Endothelial cell of umbilical vein (primary cell): ENCODE data around the gene PAOX. TPM values are rescaled to one million over a fixed set of nuclear protein-coding genes. Genes with fewer than 3 reads are reported as not detected.

Experiments used
- BruUV-seq: library from RNA; stranded (reverse); fragments of 400-500 nt; replicated peaks from 2 replicates; lab custom pipeline; 2021; lab: Mats Ljungman, UMichigan
- CTCF ChIA-PET: fragments of 300-600, 350-600 bp; sonication (Branson Sonifier 250); formaldehyde crosslinking; loops from one replicate; lab custom pipeline; 2021; ENCODE audit warnings: antibody characterized with exemption, inconsistent platforms; lab: Charles Lee
- POLR2A ChIA-PET: fragments of 300-600, 350-600 bp; sonication (Branson Sonifier 250); formaldehyde crosslinking; loops from one replicate; lab custom pipeline; 2021; ENCODE audit warnings: antibody characterized with exemption, inconsistent platforms; lab: Charles Lee
- DNase-seq: peaks from one replicate; pipeline ENCODE4 v3.0.0-alpha.2; 2011; ENCODE audit warnings: low read depth, low spot score
- FAIRE-seq: peaks from 2 replicates; lab custom pipeline; 2011; peaks lifted over from hg19 to GRCh38; lab: Jason Lieb, UNC
- H2AFZ ChIP-seq: 2 replicates; pipeline ENCODE4 v1.6.0; 2012; ENCODE audit warnings: low read depth, low read length, control low read depth, inconsistent platforms
- H3K27ac ChIP-seq: 2 replicates; pipeline ENCODE4 v1.5.1; 2011; ENCODE audit warnings: low read depth, mild to moderate bottlenecking, control low read depth, low read length, moderate library complexity; ENCODE audit not compliant: insufficient read depth
- H3K27me3 ChIP-seq, 2 experiments: 2 replicates each; pipeline versions ENCODE4 v1.6.0 to v1.6.1; 2011; ENCODE audit warnings: low read length in 2 of 2, mixed read lengths in 1 of 2; ENCODE audit not compliant: control insufficient read depth in 2 of 2, insufficient read depth in 2 of 2
- H3K36me3 ChIP-seq, 2 experiments: 2 replicates in 1 of 2; 3 replicates in 1 of 2; pipeline ENCODE4 v1.5.1; 2011; ENCODE audit warnings: low read length in 2 of 2, mild to moderate bottlenecking in 1 of 2, moderate library complexity in 1 of 2; ENCODE audit not compliant: control insufficient read depth in 2 of 2, insufficient read depth in 2 of 2; ENCODE audit errors: extremely low read depth in 1 of 2
- H3K4me1 ChIP-seq: 3 replicates; pipeline ENCODE4 v1.5.1; 2011; ENCODE audit warnings: mild to moderate bottlenecking, low read length; ENCODE audit not compliant: control insufficient read depth, insufficient read depth; ENCODE audit errors: extremely low read depth
- H3K4me2 ChIP-seq: 2 replicates; pipeline ENCODE4 v1.6.1; 2011; ENCODE audit warnings: low read length, control low read depth, mixed read lengths; ENCODE audit not compliant: insufficient read depth
- H3K4me3 ChIP-seq, 3 experiments: fragments of 200-600 bp in 1 of 3; sonication (generic), shearing (Covaris generic) in 1 of 3; replicated peaks in 1 of 3; 2 replicates each; pipeline ENCODE4 v1.5.1; 2011 to 2016; ENCODE audit warnings: control low read depth in 3 of 3, low read length in 3 of 3, mild to moderate bottlenecking in 2 of 3, inconsistent platforms in 1 of 3, low read depth in 1 of 3, moderate library complexity in 1 of 3; ENCODE audit not compliant: insufficient read depth in 1 of 3
- H3K79me2 ChIP-seq: 2 replicates; pipeline ENCODE4 v1.6.0; 2012; ENCODE audit warnings: low read length, inconsistent platforms; ENCODE audit not compliant: control insufficient read depth, insufficient read depth
- H3K9ac ChIP-seq: replicated peaks from 2 replicates; pipeline ENCODE3; 2011; ENCODE audit warnings: low read length, control low read depth; ENCODE audit not compliant: insufficient read depth; ENCODE audit errors: extremely low read depth
- H3K9me1 ChIP-seq: replicated peaks from 3 replicates; pipeline ENCODE4 v1.6.0; 2011; ENCODE audit warnings: mild to moderate bottlenecking, low read length; ENCODE audit not compliant: control insufficient read depth, insufficient read depth; ENCODE audit errors: extremely low read depth
- H3K9me3 ChIP-seq: replicated peaks from 2 replicates; pipeline ENCODE4 v1.5.1; 2012; ENCODE audit warnings: low read length, inconsistent platforms; ENCODE audit not compliant: control insufficient read depth, insufficient read depth
- H4K20me1 ChIP-seq: replicated peaks from 2 replicates; pipeline ENCODE3; 2011; ENCODE audit warnings: mild to moderate bottlenecking, low read length; ENCODE audit not compliant: control insufficient read depth, insufficient read depth; ENCODE audit errors: extremely low read depth
- EZH2 ChIP-seq: IDR thresholded peaks from 2 replicates; pipeline ENCODE4 v1.6.1; 2012; ENCODE audit warnings: borderline replicate concordance, low read depth, mild to moderate bottlenecking, moderate library complexity, low read length, inconsistent platforms; ENCODE audit not compliant: severe bottlenecking
- FOS ChIP-seq: IDR thresholded peaks from 2 replicates; pipeline ENCODE4 v1.6.1; 2011; ENCODE audit warnings: mild to moderate bottlenecking, low read length, moderate library complexity, borderline replicate concordance; ENCODE audit not compliant: insufficient read depth
- GATA2 ChIP-seq: IDR thresholded peaks from 2 replicates; pipeline ENCODE4 v1.7.0; 2011; ENCODE audit warnings: low read depth, mild to moderate bottlenecking, moderate library complexity, mixed read lengths, low read length; ENCODE audit not compliant: insufficient read length, insufficient read depth
- JUN ChIP-seq: IDR thresholded peaks from 2 replicates; pipeline ENCODE4 v1.6.1; 2011; ENCODE audit warnings: borderline replicate concordance, low read depth; ENCODE audit not compliant: insufficient read length, insufficient read depth
- MAX ChIP-seq: IDR thresholded peaks from 2 replicates; pipeline ENCODE4 v1.6.1; 2011; ENCODE audit not compliant: insufficient read depth, insufficient read length
- MYC ChIP-seq: IDR thresholded peaks from one replicate; pipeline ENCODE4 v1.6.1; 2011; ENCODE audit warnings: mild to moderate bottlenecking, low read depth, low read length
- POLR2A ChIP-seq: IDR thresholded peaks from 2 replicates; pipeline ENCODE4 v1.6.1; 2012; ENCODE audit warnings: low read depth, mild to moderate bottlenecking, control low read depth, low read length
- POLR2AphosphoS5 ChIP-seq: IDR thresholded peaks from 2 replicates; pipeline ENCODE4 v1.6.1; 2012; ENCODE audit warnings: low read depth, mild to moderate bottlenecking, control low read depth, low read length, moderate library complexity; ENCODE audit not compliant: insufficient read depth
- dilution Hi-C: fragments of 300-500 bp; cut with MboI; formaldehyde crosslinking; loops from one replicate; pipeline ENCODE4 v1.15.0; 2019; ENCODE audit warnings: low sequenced_read_pairs; ENCODE audit not compliant: extremely low pct_ligation_motif_present
- intact Hi-C: fragments of 100-400 bp; cut with micrococcal nuclease; formaldehyde crosslinking; loops from one replicate; pipeline ENCODE4 v1.10.0; 2022
- polyA plus RNA-seq, 4 experiments: library from polyadenylated mRNA; depleted of rRNA in 3 of 4; stranded (reverse) in 3 of 4; unstranded in 1 of 4; fragments of >200 nt; gene quantifications; 2 replicates each; pipeline versions ENCODE4 v1.2.1 to v1.2.3, GENCODE V29; 2011 to 2012; ENCODE audit warnings: missing spikeins in 1 of 4
- total RNA-seq: library from RNA; stranded (reverse); gene quantifications from 2 replicates; pipeline ENCODE4 v1.2.3, GENCODE V29; 2021
- TF ChIP-seq, protein P1 (sequence below), 2 donors: IDR thresholded peaks; 1 replicate in 1 of 2; 2 replicates in 1 of 2; pipeline ENCODE4 v1.5.1; 2011; ENCODE audit warnings: low read length in 2 of 2, mild to moderate bottlenecking in 2 of 2, moderate library complexity in 2 of 2, control low read depth in 1 of 2, inconsistent platforms in 1 of 2, low read depth in 1 of 2; ENCODE audit not compliant: insufficient read depth in 1 of 2; ENCODE audit errors: extremely low read depth in 1 of 2

PAOX gene
- total and polyA plus RNA-seq, 2 donors (not counting 3 experiments of a cell fraction or from before 2014, with no cell fraction given): 2.6 to 3.8 TPM

GRCh38 chr10:133419211-133419950 is 40.3 kb downstream of the PAOX start:
- Histone ChIP-seq H3K79me2 (peaks cover 3% of the 10 kb centered on the region), H3K9me1 (no peaks in the 10 kb centered on the region), H3K9me3 (no peaks in the 10 kb centered on the region), H2AFZ (no peak overlapping the region), H3K4me2 (no peak overlapping the region), H4K20me1 (no peaks in the 10 kb centered on the region), H3K9ac (no peak overlapping the region), H3K36me3 (peaks cover 4 to 13% of the 10 kb centered on the region in 2 experiments), H3K4me3 (no peak overlapping the region), H3K27me3 (peaks cover 8 to 9% of the 10 kb centered on the region in 2 experiments), H3K27ac (no peak overlapping the region), H3K4me1 (no peaks in the 10 kb centered on the region)
- ChIA-PET CTCF (interaction anchor here (1.2 kb wide), 1 partner anchor 90 kb away, joined by 4 read pairs; no protein-coding TSS in a partner anchor), POLR2A (no interaction called here)
- TF ChIP-seq GATA2: no peak
- no peak for DNase-seq
- dilution Hi-C loops (no loop called here), intact Hi-C loops (no loop called here)
- FAIRE-seq: no peak
- BruUV-seq: no TSS peak

- no peak for DNase-seq
- dilution Hi-C loops (no loop called here), intact Hi-C loops (no loop called here)
- Histone ChIP-seq H2AFZ (no peak overlapping the region), H3K4me2 (no peak overlapping the region), H3K4me3 (no peak overlapping the region), H3K4me1 (no peaks in the 10 kb centered on the region), H4K20me1 (no peaks in the 10 kb centered on the region), H3K36me3 (peaks cover 4 to 13% of the 10 kb centered on the region in 2 experiments), H3K79me2 (peaks cover 3% of the 10 kb centered on the region), H3K9me1 (no peaks in the 10 kb centered on the region), H3K9me3 (no peaks in the 10 kb centered on the region), H3K9ac (no peak overlapping the region), H3K27me3 (peaks cover 8 to 9% of the 10 kb centered on the region in 2 experiments), H3K27ac (no peak overlapping the region)
- ChIA-PET POLR2A (no interaction called here), CTCF (interaction anchor here (0.9 to 1.2 kb wide), 2 partner anchors 19 to 90 kb away, joined by 3 to 4 read pairs; no protein-coding TSS in a partner anchor)
- TF ChIP-seq MYC: no peak
- no peak for TF ChIP-seq MAX
- no peak for TF ChIP-seq EZH2
- TF ChIP-seq GATA2: no peak
- no peak for TF ChIP-seq POLR2AphosphoS5
- TF ChIP-seq, protein P1, sequence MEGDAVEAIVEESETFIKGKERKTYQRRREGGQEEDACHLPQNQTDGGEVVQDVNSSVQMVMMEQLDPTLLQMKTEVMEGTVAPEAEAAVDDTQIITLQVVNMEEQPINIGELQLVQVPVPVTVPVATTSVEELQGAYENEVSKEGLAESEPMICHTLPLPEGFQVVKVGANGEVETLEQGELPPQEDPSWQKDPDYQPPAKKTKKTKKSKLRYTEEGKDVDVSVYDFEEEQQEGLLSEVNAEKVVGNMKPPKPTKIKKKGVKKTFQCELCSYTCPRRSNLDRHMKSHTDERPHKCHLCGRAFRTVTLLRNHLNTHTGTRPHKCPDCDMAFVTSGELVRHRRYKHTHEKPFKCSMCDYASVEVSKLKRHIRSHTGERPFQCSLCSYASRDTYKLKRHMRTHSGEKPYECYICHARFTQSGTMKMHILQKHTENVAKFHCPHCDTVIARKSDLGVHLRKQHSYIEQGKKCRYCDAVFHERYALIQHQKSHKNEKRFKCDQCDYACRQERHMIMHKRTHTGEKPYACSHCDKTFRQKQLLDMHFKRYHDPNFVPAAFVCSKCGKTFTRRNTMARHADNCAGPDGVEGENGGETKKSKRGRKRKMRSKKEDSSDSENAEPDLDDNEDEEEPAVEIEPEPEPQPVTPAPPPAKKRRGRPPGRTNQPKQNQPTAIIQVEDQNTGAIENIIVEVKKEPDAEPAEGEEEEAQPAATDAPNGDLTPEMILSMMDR (IDR thresholded peaks at IDR 0.05; ENCODE audit: extremely low read depth in 1 of 2, insufficient read depth in 1 of 2, low read depth in 1 of 2, low read length in 2 of 2): no peak
- TF ChIP-seq JUN: no peak
- TF ChIP-seq FOS: no peak
- TF ChIP-seq POLR2A: no peak
- no peak for FAIRE-seq
- no TSS peak for BruUV-seq
These were observed 41.0 kb downstream of the PAOX start for GRCh38 chr10:133420028-133420427.
